Measurements from ENCODE around the gene LRRC27. TPM values are rescaled to one million over a fixed set of nuclear protein-coding genes. Genes with fewer than 3 reads are reported as not detected.

The LRRC27 gene
- total RNA-seq, 1 donor from 2014 or later: 3.8 TPM

DNA sequence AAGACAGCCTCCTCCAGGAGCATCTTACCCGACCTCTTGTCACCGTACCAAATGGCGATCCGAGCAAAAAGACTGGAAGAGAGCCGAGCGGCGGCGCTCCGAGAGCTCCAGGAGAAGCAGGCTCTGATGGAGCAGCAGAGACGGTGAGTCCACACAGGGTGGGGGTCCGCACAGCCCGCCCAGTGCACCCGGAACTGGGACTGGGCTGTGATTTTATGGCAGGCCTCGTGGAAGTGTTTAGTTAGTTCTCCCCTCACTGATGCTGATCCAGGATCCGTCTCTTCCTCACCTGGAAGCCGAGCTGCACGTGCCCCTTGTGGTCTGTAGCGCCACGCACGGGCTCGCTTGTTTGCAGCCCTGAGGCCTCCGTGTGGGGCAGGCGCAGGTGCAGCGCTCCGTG, 19.6 kb downstream of the LRRC27 start:
- DNase-seq (ENCODE audit: low spot score): peak; percentile 51
- intact Hi-C loops (cut with DNase I): no loop called here

DNA sequence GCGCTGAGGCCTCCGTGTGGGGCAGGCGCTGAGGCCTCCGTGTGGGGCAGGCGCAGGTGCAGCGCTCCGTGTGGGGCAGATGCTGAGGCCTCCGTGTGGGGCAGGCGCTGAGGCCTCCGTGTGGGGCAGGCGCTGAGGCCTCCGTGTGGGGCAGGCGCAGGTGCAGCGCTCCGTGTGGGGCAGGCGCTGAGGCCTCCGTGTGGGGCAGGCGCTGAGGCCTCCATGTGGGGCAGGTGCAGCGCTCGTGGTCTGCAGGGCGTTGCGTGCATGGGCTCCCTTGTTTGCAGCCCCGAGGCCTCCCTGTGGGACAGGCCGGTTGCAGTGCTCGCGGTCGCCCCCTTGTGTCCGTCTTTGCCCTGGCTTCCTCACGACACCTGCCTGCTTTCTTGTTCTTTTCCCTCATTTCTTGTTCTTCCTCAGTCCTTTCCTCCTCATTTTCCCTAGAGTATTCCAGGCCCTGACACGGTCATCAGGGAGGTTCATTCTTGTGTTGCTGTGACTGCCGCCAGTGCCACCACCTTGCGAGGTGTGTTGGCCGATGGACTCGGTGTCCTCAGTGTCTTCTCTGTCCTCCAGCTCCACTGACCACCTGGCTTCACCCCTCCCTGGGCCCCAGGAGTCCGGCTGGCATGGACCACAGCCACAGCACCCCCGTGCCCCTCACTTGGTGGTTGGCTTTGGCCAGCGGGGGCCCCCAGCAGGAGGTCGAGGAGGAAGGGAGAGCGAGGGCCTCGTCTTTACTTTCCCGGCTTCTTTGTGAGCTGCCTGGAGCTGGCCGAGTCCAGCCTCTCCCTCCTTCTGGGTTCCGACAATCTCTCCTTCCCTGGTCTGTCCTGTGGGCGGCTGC, 20.7 kb downstream of the LRRC27 start:
- intact Hi-C loops (cut with DNase I): loop anchor here (1.0 kb wide), 1 partner anchor 129 kb away; no protein-coding TSS in a partner anchor
- DNase-seq (ENCODE audit: low spot score): peak; percentile 88

DNA sequence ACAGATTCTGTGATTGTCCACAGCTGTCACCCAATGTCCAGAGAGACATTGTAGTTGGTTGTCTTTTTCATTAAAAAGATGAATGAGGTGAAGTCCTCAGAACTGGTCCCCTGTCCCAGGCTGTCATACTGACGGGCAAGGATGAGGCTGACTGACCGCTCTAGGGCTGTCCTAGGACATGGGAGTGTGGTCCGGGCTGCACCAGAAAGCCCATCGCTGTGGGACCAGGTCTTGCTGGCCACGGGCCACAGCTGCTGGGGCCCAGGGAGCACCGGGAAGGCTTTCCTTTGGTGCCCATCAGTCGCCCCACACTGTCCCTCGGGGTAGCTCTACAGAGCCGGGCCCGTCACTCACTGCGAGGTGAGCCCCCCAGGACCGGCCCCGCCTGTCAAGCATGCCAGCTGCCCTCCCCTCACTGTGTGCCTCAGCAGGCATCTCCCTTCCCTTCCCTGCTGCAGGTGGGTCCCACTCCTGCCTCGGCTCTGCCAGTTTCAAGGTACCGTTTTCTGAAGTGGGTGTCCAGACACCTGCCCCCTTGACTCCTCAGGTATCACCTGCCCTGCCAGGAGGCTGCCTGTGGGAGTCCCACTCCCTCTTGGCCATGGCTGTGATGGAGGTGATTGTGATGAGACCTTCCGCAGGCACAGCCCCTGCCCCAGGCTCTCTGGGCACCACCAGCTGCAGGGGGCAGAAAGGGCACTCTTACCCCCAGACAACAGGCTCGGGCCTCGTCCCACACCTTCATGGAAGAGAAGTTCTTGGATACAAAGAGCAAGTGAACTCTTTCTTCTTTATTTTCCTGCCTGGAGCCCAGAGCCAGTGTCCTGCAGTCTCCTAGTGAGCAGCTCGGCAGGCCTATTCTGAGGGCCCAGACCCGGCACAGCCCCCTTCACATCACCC, 21.7 kb downstream of the LRRC27 start:
- intact Hi-C loops (cut with DNase I): loop anchor here (1.0 kb wide), 1 partner anchor 130 kb away; no protein-coding TSS in a partner anchor

GRCh38 chr10:132354356-132355094, 22.5 kb downstream of the LRRC27 start:
- intact Hi-C loops (cut with DNase I): no loop called here
- peak; percentile 71 for DNase-seq (ENCODE audit: low spot score)

More for the DNA sequence above, 21.7 kb downstream of the LRRC27 start:
- no peak for DNase-seq (ENCODE audit: low spot score)

GRCh38 chr10:132355297-132355696, 23.3 kb downstream of the LRRC27 start:
- intact Hi-C loops (cut with DNase I): no loop called here
- DNase-seq (ENCODE audit: low spot score): peak; percentile 33

GRCh38 chr10:132355754-132356153, 23.8 kb downstream of the LRRC27 start:
- DNase-seq (ENCODE audit: low spot score): peak; percentile 70
- intact Hi-C loops (cut with DNase I): no loop called here

DNA sequence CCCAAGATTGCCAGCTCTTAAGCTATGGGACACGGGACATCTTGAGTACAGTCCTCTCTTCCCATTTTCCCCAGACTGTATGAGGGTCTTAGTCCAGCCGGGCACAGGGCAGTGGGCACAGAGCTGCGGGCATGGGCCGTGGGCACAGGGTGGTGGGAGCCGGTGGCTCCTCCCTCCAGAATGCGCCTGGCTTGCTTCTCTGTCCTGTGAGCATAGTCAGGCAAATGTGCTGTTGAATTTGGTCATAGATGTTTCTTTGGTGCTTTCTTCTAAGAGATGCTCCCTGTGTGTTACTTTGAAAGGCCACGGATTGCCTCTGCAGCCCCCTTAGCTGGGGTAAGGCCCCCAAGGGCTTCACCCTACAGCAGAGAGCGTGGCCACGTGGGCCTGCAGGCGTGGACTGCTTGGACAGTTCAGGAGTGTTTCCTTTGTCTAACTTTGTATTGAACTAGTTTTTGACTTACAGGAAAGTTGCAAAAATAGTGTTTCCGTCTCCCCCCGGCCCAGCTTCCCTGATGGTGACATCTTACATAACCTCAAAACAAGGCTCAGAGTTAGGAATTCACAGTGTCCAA, 24.7 kb downstream of the LRRC27 start:
- DNase-seq (ENCODE audit: low spot score): peak; percentile 46
- intact Hi-C loops (cut with DNase I): no loop called here

DNA sequence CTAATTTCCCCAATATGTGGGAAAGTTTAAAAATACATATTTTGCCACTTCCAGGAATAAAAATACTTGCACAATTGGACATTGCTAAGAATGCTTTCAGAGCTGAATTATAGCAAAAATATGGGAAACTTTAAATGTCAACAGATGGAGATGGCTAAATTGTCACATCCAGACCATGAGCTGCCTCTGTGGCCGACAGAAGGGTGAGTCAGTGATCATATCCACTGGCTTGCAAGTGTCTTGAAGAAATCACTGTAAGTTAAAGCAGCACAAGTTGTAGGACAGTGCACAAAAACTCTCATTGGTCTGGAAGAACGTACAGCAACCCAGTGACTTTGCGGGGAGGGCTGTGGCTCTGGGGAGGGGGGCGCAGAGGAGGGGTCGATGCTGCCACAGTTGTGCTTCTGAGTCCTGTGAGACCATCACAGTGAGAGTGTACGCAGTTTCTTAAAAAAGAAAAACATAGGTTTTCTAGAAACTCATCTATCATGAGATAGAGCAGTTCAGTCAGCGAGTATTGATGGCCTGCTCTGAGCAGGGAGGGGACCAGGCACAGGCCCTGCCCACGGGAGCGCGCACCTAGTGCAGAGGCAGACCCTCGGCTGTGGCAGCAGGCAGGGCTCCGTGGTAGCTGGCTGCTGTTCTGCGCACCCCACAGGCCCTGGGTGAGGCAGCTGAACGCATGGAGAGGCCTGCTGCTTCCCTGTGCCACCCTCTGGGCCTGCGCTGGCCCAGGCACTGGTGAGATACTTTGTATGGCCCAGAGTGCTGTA, 25.5 kb downstream of the LRRC27 start:
- DNase-seq (ENCODE audit: low spot score): peak; percentile 15
- intact Hi-C loops (cut with DNase I): no loop called here

DNA sequence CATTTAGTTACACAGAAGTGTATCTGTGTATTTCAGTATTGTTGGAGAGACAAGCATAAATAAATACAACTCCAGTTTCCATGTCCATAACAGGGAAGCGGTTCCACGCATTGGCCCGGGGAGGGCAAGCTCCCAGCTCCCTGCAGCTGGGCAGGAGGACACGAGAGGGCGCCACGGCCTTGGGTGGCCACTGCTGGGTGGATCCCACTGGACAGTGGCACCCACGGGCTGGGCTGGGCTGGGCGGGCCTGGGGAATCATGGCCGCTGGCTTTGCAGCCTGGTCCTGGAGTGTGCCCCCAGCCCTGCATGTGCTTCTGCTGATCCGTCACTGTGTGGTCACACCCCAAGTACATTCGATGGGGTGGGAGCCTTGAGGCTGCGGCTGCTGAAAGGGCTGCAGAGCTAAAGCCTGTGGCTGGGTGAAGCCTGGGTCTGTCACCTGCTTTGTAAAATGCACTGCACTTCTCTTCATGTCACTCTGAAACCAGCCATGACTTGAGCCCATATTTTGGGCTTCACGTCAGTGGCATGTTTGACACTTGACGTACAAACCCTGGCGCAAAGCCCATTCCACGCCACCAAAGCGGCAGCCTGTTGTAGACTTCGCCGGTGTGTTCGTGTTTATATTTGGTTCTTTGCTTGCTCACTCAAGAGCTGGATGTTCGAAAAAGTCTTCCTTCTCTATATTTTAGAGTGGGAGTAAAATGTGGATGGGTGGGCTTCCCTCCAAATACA, 27.5 kb downstream of the LRRC27 start:
- intact Hi-C loops (cut with DNase I): no loop called here
- DNase-seq (ENCODE audit: low spot score): peak; percentile 75

GRCh38 chr10:132360766-132361447, 28.9 kb downstream of the LRRC27 start:
- intact Hi-C loops (cut with DNase I): no loop called here
- peak; percentile 59 for DNase-seq (ENCODE audit: low spot score)

DNA sequence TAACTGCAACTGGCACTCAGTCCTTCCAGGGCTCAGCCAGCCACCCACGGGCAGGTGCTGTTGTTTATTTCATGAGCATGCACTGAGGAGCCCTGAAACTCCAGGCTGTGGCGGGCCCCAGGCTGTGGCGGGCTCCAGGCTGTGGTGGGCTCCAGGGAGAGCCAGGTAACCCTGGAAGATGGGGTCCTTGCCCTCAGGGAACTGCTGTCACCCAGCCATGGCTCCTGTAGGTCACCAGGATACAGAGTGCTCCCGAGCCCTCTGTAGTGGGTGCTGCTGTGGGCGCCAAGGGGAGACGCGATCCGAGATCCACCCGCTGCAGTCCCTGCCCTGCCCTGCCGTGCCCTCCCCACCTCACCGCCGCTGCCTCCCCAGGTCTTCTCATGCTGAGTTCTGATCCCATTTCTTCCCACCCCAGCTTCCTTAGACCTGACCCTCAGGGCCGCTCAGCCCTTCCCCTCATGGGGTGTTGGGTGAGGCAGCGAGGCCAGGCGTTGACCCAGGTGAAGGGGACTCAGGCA, 29.6 kb downstream of the LRRC27 start:
- intact Hi-C loops (cut with DNase I): no loop called here
- DNase-seq (ENCODE audit: low spot score): peak; percentile 65

GRCh38 chr10:132362151-132362611, 30.2 kb downstream of the LRRC27 start:
- peak; percentile 73 for DNase-seq (ENCODE audit: low spot score)
- intact Hi-C loops (cut with DNase I): no loop called here

DNA sequence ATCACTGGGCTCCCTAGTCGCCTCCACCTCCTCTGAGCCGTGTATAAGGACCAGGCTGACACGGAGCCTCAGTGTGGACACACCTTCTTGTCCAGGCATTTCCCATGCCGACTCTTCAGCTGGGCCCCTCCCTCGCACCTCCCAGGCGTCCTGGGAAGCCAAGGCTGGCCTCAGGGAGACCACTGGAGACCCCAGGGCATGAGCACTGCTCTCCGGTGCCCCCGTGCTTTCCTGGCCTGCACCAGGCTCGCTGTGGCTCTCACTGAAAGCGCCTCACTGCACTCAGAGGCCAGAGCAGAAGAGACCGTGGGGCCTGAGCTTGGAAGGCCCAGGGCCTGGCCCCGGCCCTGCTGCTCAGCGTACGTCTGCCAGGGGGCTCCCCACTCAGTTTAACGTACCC, 31.4 kb downstream of the LRRC27 start:
- intact Hi-C loops (cut with DNase I): no loop called here
- peak; percentile 60 for DNase-seq (ENCODE audit: low spot score)

- intact Hi-C loops (cut with DNase I): no loop called here
These were observed 32.1 kb downstream of the LRRC27 start for GRCh38 chr10:132363921-132364593.

DNA sequence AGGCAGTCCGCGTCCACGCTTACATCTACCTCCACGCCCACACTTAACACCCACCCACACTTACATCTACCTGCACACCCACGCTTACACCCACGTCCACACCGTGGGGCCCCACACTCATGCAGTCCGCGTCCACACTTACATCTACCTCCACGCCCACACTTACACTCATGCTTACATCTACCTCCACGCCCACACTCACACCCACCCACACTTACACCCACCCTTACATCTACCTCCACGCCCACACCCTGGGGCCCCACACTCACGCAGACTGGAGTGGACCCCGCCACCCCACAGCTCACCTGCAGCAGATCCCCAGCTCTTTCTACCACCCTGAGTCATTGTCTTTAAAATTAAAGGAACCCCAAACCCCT, 32.6 kb downstream of the LRRC27 start:
- intact Hi-C loops (cut with DNase I): no loop called here
- DNase-seq (ENCODE audit: low spot score): peak; percentile 24

More at GRCh38 chr10:132363921-132364593, 32.1 kb downstream of the LRRC27 start:
- DNase-seq (ENCODE audit: low spot score): peak; percentile 24

DNA sequence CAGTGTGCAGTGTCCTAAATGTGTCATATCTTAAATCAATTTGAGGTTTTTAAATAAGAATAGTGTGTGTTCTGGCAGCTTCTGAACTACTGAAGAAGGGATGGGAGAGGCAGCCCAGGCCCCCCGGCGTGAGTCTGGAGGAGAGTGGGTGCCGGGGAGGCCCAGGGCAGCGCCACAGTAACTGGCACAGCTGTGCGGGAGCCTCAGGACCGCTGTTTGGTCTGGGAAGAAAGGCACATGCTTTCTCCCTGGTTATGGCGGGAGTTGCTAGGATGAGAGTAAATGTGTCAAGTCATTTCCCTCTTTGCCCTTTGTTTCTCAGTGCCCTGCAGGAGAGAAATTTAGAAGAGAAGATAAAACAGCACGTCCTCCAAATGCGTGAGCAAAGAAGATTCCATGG, 33.1 kb downstream of the LRRC27 start:
- peak; percentile 24 for DNase-seq (ENCODE audit: low spot score)
- intact Hi-C loops (cut with DNase I): no loop called here
